ENCODE results near the gene DHRS3.

The DHRS3 gene

DNA sequence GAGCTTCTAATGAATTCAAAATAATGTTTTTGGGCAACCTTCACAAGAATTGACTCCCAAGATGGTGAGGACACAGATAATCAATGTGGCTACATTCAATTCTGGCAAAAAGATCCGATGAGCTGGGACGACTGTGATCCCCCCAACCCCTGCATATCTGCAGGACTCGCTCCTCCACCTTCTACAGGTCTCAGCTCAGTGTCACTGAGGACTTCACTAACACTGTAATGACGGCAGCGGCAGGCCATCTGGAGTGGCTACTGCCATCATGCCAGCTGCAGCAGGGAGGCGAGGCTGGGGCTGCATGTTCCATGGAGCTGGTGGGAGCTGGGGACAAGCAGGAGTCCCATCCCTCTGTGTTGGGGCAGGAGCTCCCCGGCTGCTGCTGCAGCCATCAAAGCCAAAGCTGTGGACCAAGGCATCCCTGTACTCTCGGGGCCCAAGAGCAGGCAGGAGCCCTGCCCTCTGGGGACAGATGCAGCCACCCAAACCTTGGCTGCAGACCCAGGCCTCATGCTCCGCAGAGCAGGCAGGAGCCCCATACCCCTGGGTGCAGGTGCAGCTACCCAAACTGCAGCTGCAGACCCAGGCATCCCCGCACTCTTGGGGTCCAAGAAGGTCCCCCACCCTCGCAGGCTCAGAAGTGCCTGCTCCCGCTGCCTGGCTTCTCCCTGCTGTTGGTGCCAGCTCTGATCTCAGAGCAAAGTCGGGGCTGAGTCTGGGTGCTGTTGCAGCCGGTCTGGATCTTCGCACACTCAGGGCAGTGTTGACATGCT is 12.2 kb upstream of the DHRS3 start:
- no peaks in the 10 kb centered on the region for H3K9me2 ChIP-seq (replicated peaks; ENCODE audit: insufficient read depth, low read length)
- H3K4me3 ChIP-seq (ENCODE audit: insufficient read depth, low read length, poor library complexity, severe bottlenecking) = no peak overlapping the region
- H3K27ac ChIP-seq (ENCODE audit: low read depth, low read length) = no peak overlapping the region
- no peaks in the 10 kb centered on the region for H3K9me3 ChIP-seq (ENCODE audit: insufficient read depth, low read length)
- no peak overlapping the region for H2AFZ ChIP-seq (ENCODE audit: low read depth, low read length, severe bottlenecking)
- H3F3A ChIP-seq (ENCODE audit: insufficient read depth) = no peaks in the 10 kb centered on the region
- H4K20me1 ChIP-seq (ENCODE audit: low read depth, low read length) = no peaks in the 10 kb centered on the region
- no peaks in the 10 kb centered on the region for H3K27me3 ChIP-seq (ENCODE audit: low read length)
- H3K9ac ChIP-seq (ENCODE audit: low read length) = no peak overlapping the region
- no peak overlapping the region for H3K4me2 ChIP-seq (ENCODE audit: low read depth, low read length, poor library complexity, severe bottlenecking)
- H3K79me2 ChIP-seq (ENCODE audit: insufficient read depth, low read length) = no peaks in the 10 kb centered on the region
- H3K36me3 ChIP-seq (ENCODE audit: low read length) = no peaks in the 10 kb centered on the region
- no peak for TF ChIP-seq EZH2phosphoT487 (conservative IDR thresholded peaks at IDR 0.05; ENCODE audit: low read length)
- no peak for TF ChIP-seq CTCF (IDR thresholded peaks at IDR 0.05; ENCODE audit: insufficient read depth, low read length, poor library complexity, severe bottlenecking)

DNA sequence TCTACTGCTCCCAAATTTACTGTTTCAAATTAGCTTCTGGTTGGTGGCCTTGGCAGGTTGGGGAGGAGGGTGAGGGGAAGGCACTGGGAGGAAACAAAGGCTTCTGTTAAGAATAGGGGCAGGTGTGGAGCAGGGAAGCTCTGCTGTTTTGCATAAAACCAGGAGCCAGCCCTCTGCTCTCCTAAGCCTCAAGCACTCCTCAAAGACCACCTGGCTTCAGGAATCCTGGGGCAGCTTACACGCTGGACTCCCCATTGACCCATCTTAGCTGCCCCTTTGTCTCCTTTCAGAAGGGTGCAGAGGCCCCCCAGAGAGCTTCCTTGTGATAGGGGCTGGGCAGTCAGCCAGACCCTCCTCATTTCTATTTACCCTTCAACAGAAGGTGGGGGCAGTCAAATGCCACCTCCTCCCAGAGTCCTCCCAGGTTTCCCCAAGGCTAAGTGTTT is 11.5 kb upstream of the DHRS3 start:
- Histone ChIP-seq H3K27ac (ENCODE audit: low read depth, low read length) (no peak overlapping the region), H3F3A (ENCODE audit: insufficient read depth) (no peaks in the 10 kb centered on the region), H3K9me3 (ENCODE audit: insufficient read depth, low read length) (no peaks in the 10 kb centered on the region), H3K4me2 (ENCODE audit: low read depth, low read length, poor library complexity, severe bottlenecking) (no peak overlapping the region), H3K27me3 (ENCODE audit: low read length) (no peaks in the 10 kb centered on the region), H3K4me3 (ENCODE audit: insufficient read depth, low read length, poor library complexity, severe bottlenecking) (no peak overlapping the region), H2AFZ (ENCODE audit: low read depth, low read length, severe bottlenecking) (no peak overlapping the region), H3K79me2 (ENCODE audit: insufficient read depth, low read length) (no peaks in the 10 kb centered on the region), H4K20me1 (ENCODE audit: low read depth, low read length) (no peaks in the 10 kb centered on the region), H3K9ac (ENCODE audit: low read length) (no peak overlapping the region), H3K9me2 (replicated peaks; ENCODE audit: insufficient read depth, low read length) (no peaks in the 10 kb centered on the region), H3K36me3 (ENCODE audit: low read length) (no peaks in the 10 kb centered on the region)
- TF ChIP-seq CTCF (IDR thresholded peaks at IDR 0.05; ENCODE audit: insufficient read depth, low read length, poor library complexity, severe bottlenecking) = no peak
- TF ChIP-seq EZH2phosphoT487 (conservative IDR thresholded peaks at IDR 0.05; ENCODE audit: low read length) = no peak

DNA sequence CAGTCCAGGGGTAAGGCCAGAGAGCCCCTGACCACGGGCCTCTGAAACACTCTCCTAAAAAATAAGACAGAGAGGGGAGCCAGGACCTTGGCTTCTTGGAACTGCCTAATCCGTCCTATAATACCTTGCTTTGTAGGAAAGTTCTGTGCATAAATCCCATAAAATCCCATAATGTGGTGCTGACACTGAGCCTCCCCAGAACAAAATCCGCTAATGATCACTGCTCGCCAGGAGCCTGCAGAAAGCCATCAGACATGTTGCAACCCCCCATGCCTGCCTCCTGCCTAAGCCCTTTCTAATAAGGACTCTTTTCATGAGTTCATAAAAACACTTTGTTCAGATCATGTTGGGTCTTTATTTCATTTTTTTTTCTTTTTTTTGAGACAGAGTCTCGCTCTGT is 9.3 kb upstream of the DHRS3 start:
- TF ChIP-seq EZH2phosphoT487 (conservative IDR thresholded peaks at IDR 0.05; ENCODE audit: low read length) (no peak), CTCF (IDR thresholded peaks at IDR 0.05; ENCODE audit: insufficient read depth, low read length, poor library complexity, severe bottlenecking) (no peak)
- H3K9ac ChIP-seq (ENCODE audit: low read length) = no peak overlapping the region
- no peaks in the 10 kb centered on the region for H4K20me1 ChIP-seq (ENCODE audit: low read depth, low read length)
- H3K4me3 ChIP-seq (ENCODE audit: insufficient read depth, low read length, poor library complexity, severe bottlenecking) = no peak overlapping the region
- H3K27ac ChIP-seq (ENCODE audit: low read depth, low read length) = no peak overlapping the region
- H3K4me2 ChIP-seq (ENCODE audit: low read depth, low read length, poor library complexity, severe bottlenecking) = no peak overlapping the region
- no peaks in the 10 kb centered on the region for H3K27me3 ChIP-seq (ENCODE audit: low read length)
- no peaks in the 10 kb centered on the region for H3K36me3 ChIP-seq (ENCODE audit: low read length)
- no peak overlapping the region for H2AFZ ChIP-seq (ENCODE audit: low read depth, low read length, severe bottlenecking)
- no peaks in the 10 kb centered on the region for H3K9me3 ChIP-seq (ENCODE audit: insufficient read depth, low read length)
- no peaks in the 10 kb centered on the region for H3K79me2 ChIP-seq (ENCODE audit: insufficient read depth, low read length)
- no peaks in the 10 kb centered on the region for H3K9me2 ChIP-seq (replicated peaks; ENCODE audit: insufficient read depth, low read length)
- no peaks in the 10 kb centered on the region for H3F3A ChIP-seq (ENCODE audit: insufficient read depth)
